DMS 273 treated with DMSO at 0.1 percent for 48 hours (cell line): ENCODE data around the gene ANGEL1.

Experiments
- DNase-seq: peaks from one replicate; lab custom pipeline; 2025; lab: John Stamatoyannopoulos, UW

ANGEL1 gene, protein sequence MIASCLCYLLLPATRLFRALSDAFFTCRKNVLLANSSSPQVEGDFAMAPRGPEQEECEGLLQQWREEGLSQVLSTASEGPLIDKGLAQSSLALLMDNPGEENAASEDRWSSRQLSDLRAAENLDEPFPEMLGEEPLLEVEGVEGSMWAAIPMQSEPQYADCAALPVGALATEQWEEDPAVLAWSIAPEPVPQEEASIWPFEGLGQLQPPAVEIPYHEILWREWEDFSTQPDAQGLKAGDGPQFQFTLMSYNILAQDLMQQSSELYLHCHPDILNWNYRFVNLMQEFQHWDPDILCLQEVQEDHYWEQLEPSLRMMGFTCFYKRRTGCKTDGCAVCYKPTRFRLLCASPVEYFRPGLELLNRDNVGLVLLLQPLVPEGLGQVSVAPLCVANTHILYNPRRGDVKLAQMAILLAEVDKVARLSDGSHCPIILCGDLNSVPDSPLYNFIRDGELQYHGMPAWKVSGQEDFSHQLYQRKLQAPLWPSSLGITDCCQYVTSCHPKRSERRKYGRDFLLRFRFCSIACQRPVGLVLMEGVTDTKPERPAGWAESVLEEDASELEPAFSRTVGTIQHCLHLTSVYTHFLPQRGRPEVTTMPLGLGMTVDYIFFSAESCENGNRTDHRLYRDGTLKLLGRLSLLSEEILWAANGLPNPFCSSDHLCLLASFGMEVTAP

DNA sequence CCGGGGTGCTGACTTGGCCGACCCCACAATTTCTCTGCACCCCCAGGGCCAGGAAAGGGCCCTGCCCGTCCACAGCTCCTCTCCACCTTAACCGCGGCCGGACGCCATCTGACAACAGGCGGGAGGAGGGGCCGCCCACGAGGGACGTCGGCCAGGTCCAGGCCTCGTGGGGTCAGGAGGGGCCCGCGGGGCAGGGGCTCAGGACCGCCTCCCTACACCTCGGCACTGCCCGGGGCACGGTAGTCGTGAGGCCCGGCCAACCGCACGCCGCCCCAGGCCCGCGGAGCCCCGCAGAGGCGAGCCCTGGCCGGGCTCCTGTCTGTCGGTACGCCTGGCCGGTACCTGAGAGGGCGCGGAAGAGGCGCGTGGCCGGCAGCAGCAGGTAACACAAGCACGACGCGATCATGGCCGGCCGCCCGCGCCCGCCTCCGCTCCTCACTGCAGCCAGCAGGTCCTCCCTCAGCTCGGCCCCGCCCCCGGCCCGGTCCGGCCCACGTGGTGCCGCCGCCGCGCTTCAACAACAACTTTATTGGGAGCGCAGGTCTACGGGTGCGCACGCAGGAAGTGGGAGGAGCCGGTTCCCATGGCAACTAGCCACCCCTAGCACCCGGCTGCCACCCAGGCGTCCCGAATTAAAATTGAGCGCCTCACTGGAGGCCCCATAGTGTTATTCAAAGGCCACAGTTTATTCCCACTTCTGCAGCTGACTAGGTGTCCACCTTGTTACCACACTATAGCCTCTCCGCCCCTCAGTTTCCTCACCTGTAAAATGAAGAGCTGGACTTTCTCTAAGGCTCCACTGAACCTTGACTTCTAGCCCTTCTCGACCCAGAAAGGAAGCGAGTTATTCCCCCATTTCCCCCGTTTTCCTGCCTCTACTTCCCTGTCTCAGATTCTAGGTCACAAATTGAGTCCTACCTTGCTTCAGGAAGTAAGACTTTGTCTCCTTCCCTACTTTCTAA is at the start of gene ANGEL1:
TSS of gene ANGEL1 (minus strand) at position 461 of the 962 bp plus-strand sequence. CDS start at position 406, 55 bp downstream.
- DNase-seq, result peak; percentile 84

DNA sequence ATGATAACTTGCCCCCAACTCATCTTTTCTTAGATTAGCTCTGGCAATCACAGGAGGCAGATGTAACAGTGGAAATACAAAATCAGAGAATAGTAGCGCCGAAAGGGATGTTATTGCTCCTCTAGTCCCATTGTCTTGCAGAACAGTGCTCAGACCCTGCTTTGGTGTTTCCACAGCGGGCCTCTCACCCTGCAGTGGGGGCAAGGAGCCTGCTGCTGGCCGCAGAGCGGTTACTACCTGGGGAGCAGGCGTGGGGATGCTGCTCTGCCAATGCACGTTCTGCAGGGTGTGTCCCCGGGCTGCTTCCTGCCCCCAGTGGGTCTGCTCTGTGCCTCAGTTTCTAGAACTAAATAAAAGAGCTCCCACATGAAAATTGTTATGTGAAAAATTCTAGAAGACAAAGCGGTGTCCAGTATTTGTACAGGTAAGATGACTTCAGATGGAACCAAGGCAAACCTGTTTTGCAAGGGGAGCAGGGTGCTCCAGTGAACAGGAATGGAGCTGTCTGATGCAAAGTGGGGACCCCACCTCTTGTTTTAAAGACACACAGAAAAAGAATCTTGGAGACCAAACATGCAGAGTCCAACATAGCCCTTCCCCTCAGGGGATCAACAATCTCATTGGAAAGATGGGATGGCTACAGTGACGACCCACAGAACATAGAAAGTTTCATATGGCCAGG is 49.0 kb upstream of the ANGEL1 start:
- no peak for DNase-seq

DNA sequence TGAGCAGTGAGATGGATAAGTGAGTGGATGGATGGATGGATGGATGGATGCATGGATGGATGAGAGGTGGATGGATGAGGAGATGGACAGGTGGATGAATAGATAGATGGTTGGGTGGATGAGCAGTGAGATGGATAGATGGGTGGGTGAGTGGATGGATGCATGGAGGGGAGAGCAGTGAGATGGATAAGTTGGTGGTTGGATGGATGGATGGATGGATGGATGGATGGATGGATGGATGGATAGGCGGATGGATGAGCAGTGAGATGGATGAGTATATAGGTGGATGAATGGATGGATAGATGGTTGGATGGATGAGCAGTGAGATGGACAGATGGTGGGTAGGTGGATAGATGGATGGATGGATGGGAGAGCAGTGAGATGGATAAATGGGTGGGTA is 44.1 kb upstream of the ANGEL1 start:
- DNase-seq, result no peak

DNA sequence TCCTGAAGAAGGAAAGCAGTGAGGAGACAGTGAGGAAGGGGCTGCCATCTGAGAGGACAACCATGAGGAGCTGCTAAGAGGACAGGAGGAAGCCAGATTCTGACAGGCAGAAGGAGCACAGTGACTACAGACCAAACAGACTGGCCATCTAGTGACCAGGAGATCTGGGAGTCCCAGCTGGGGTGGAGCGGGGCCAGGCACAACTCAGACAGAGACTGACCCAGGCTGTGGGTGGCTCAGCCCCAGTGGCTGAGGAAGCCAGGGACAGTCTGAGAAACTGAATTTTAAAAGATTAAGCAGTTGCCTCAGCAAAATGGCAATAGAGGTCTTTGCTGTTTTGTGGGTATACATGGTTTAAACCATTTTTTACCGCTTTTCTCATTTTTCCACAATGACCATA is 42.4 kb upstream of the ANGEL1 start:
- DNase-seq, result no peak

DNA sequence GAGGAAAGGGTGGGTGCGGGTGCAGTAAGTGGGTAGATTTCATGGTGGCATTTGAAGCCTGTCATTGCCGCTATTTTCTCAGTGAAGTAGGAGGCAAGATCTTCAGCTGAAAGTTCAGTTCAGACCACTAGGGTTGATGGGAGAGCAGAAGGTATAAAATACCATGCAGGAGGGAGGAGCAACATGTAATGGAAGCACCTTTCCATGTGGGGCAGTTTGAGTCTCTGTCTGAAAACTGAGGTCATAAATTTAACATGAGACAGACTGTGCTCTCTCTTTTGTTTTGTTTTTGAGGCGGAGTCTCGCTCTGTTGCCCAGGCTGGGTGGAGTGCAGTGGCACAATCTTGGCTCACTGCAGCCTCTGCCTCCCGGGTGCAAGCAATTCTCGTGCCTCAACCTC is 36.2 kb upstream of the ANGEL1 start:
- peak; percentile 4 for DNase-seq

DNA sequence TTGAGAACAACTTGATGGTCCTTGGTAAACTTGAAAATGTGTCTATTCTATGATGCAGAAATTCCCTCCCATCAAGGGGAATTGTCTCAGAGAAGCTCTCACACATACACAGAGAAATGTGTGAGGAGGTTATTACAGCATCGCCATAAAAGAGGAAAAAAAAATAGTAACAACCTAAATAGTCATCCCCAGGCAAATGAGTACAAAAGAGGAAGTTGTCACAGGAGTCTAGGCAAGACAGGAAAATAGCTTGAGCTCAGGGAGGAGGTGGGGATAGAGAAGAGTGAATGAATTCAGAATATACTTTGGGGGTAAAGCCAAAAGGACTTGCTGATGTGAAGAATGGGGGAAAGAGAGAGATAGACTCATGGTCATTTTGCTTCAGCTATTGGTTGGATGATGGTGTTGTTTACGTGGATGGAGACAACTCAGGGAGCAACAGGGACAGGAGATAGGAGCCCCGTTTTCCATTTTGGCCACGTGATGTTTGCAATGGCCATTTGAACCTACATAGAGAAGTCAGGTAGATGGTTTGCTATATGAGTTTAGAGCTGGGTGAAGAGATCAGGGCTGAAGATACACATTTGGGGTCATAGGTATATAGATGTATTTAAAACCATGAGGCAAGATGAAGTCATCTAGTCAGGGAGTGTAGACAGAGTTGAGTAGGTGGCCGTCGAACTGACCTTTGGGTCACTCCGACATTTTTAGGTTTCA is 33.8 kb upstream of the ANGEL1 start:
- no peak for DNase-seq

DNA sequence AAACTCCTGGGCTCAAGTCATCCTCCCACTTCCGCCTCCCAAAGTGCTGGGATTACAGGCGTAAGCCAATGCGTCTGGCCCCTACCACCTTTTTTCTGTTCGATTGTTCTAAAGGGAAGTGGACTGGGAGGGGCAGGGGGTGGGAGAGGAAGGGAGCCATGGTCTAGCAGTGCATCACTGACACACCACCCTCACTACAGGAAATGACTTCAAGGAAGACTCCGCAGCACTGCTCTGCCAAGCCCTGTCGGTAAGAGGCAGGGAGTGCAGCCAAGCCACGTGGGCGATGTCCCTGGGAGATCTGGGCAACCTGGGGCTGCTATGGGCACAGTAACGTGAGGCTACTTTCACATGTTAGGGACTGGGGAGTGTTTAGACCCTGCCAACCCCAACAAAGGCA is 31.5 kb upstream of the ANGEL1 start:
- no peak for DNase-seq

DNA sequence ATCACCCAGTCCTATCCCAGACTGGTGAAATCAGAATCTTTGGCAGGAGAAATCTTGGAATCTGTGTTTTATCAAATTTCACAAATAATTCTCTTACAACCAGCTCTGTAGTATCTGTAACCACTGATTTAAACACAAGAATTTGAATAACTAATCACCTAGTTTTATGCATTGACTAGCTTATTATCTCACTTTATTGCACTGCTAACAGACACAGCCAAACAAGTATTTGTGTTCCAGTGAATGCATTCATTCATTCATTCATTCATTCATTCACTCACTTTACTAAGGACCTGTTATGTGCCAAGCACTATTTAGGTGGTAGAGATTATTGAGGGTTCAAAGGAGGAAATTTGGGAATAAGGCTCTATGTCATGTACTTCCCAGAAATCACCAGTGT is 29.7 kb upstream of the ANGEL1 start:
- DNase-seq, result no peak

DNA sequence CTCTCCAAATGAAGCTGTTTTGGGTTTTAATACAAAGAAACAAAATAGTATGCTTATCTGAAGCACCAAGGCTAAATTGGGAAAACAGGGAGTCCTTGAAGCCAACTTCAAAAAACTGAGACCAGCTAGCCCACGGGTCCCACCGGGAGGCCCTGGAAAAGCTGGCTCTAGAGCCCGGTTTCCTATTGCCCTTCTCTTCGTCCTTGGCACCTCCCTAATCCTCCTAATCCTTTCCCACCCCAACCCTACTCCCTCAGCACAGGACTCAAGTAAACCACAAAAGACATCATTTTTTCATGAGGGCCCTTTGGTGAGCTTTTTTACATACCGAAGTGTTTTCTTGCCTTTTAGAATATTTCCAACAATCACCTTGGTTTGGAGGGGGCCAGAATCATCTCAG is 24.8 kb upstream of the ANGEL1 start:
- DNase-seq, result no peak

DNA sequence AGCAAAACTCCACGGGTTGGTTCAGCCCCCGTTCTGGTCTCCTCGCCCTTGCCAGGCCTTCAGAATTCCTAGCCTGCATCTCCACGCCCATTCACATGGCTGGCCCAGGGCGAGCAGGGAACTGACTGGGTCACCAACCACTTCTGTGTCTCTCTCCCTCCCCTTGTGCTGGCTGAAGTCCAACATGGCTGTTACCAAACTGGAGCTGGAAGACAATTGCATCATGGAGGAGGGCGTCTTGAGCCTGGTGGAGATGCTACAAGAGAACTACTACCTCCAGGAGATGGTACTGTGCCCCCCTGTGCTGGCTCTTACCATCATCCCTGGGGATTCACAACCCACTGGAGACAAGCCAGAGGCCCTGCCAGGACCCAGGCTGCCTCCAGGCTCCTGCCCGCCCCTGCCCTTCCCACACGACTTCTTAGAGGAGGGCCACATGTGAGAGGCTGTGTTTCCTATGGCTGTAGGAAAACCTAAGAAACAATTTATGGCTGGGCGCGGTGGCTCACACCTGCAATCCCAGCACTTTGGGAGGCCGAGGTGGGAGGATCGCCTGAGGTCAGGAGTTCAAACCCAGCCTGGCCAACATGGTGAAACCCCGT is 23.4 kb upstream of the ANGEL1 start:
- DNase-seq, result no peak

DNA sequence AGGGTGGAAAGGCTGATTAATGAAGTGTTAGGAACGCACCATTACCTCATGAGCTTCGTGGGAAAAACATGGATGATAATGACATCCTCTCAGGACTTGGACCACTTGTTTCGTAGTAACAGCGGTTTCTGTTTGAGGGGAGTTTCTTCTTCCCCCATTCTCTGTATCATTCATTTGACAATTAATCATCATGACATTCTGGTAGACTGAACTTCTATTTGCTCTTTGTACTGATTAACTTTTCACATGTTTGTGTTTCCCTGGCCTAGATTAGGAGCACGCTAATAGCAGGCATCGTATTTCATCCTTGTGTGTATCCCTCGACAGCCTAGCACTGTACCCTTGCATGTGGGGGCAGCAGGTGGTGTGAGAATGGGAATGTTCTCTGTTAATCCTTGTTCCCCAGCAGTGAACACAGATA is 21.6 kb upstream of the ANGEL1 start:
- no peak for DNase-seq

DNA sequence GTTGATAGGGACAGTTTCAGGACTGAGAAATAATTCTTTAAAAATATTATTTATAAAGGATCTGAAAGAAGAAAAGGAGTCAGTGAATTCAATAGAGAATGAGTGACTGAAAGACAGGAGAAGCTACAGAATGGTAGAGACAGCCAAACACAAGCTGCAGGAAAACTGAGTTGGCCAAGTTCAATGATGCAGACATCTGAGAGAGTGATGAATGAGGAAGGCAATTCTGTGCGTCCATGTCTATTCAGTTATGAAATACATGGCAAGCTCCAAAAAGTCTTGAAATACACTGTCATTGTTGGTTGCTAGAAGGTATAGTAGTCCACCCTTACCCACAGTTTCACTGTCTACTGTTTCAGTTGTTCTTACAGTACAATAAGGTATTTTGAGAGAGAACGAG is 20.3 kb upstream of the ANGEL1 start:
- DNase-seq, result no peak

DNA sequence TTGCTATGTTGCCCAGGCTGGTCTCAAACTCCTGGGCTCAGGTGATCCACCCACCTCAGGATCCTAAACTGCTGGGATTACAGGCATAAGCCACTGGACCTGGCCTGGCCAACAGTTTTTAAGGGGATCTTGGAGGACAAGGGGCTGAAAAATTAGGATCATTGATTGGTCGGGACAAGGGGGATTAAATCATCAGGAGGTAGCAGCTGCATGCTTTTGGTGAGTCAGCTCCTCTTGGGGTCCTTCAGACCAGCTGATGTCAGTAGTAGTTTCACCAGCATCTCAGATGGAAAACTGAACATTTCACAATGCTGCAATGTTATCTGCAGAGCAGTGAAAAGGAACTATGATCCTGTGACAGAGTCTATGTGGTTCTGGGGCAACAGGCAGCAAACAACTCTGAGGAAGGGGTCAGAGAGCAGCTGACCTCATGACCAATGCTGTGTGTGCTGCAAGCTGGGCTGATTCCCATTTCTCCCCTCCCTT is 19.9 kb upstream of the ANGEL1 start:
- DNase-seq, result no peak

DNA sequence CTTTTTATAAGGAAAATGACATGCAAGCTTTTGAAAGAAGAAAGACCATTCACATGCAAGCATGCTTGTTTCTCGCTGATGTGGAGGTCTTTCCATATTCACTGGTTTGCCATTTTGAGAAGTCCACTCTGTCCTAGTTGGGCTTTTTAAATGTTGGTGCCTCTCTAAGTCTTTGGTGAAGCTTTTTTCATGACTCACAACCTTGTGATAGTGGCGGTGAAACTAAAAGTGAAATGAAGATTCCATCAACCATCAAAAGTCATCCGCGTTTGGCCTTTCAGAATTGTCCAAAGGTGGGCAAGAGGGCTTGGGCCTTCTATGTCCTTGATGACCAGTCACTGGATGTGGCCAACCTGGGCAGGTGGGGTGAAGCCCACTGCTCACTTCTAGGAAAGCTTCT is 17.9 kb upstream of the ANGEL1 start:
- no peak for DNase-seq

DNA sequence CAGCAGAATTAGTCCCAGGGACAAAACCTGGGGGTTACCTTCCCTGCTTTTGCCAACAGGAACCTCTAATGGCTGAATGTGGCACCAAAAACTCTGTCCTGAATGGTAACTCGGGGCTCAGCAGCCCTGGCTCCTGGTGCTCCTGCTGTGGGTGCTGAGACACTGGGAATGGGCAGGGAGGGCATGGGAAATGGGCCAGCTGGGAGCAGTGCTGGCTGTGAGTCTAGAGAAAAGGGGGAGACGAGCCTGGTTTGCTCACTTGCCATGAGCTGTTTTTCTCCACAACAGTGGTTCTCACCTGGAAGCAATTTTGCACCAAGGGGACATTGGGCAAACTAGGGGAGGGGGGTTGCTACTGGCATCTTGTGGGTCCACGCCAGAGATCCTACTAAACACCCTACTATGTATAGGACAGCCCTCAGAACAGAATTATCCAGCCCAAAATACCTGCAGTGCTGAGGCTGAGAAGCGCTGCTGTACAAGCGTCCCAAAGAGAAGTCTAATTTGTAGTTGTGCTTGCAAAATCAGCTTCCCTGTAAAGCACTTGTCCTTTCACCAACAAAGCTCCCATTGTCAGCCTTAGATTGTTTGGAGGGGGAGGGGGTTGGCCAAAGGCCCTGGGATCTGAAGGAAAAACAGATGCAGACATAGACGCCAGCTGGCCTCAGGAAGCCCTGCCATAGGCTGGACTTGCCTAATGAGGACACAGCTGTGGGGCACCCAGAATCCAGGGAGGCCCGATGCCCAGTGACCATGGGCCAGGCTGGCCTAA is 17.2 kb upstream of the ANGEL1 start:
- no peak for DNase-seq

DNA sequence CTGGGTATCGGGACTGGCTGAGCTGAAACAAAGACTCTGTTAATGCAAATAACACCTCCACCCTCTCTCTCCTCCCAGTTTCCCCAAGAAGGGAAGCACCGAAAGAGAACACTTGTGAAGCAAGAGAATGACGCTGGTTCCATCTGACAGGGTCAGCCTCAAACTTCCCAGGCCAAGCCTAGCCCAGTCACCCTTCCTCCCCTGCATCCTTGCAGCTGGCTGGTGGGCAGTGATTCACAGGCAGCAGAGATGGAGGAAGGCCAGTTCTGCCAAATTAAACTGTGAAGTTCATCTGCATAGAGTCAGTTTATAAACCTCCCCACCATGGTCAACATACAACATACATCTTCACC is 16.3 kb upstream of the ANGEL1 start:
- no peak for DNase-seq

DNA sequence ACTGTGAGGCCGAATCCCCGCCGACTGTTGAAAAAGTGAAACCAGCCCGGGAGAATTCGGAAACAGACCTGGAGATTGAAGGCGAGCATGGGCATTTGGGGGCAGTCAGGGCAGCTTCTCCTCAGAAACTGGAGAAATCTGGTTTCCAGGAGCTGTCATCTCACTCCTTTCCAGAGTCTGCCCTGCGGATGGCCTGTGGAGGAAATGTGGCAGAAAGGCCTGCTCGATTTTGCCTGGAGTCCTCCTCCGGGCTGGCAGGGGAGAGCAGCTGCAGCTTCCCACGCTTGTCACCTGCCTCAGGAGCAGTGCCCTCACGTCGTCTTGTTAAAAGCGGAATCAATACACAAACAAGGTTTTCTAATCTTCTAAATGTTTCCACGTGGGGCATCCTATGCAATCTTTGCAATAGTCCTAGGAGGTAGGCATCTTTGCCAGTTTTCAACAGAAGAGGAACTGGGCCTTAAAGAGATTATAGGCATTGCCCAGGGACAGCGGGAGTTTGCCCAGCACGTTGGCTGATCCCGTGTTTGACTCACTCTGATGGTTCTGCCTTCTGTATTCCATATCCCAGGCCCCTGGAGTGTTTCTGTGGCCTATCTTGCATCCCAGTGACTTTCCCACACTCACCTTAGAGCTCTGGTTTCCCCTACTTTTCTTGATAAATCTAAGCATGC is 15.8 kb upstream of the ANGEL1 start:
- DNase-seq, result no peak

DNA sequence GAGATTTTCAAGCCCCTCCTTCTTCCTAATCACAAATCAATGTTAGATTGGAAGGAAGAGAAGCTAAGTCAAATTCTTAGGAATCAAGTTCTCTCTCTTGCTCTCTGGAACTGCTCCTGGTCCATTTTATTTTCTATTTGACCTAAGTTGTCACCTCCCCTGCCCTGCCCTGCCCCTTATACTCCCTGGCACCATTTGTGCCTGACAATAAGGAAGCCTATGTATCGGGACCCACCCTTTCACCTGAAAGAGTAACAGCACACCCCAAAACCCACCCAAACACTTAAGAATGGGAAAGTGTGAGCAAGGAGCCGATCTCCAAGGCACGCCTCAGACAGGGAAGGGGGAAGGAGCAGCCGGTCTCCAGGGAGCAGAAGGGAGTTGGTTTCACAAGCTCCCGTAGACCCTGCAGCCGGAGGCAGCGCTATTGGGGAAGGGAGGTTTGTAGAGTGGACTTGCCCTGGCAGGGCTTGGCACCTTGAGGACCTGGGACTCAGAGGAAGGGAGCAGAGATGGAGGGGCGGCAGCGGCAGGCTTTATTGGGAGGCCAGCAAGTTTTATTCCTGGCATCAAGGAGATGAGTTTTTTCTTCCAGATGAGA is 15.1 kb upstream of the ANGEL1 start:
- no peak for DNase-seq

DNA sequence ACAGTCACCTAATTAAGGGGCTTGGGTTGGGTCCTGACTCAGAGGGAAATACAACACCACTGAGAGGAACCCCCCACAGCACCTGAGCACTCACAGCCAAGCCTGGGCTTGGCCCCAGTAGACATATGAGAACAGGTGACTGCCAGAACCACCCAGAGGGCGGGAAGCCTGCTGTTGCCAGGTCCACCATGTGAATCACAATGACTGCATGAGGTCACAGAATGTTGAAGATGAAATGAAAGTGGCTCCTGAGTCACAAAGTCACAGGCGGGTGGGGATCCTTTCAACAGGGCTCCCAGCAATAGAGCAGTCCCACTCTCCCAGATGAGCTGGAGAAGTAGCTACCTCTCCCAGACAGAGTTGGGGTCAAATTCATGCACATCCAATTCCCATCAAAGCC is 13.4 kb upstream of the ANGEL1 start, which contains the start of gene LRRC74A:
TSS of gene LRRC74A (plus strand) at position 287 of the 400 bp plus-strand sequence. CDS start 290 bp downstream, outside the sequence.
- DNase-seq, result no peak
